Measurements from ENCODE around the gene PRSS2.
"Not testable (repeated sequence)": the region's sequence is repeated elsewhere in the genome, so short reads cannot be mapped to it uniquely, and the experiment has no call there.

The PRSS2 gene

GRCh38 chr7:142752376-142753225 is 18.2 kb upstream of the PRSS2 start:
- no peak for TF ChIP-seq CTCF (IDR thresholded peaks at IDR 0.05; ENCODE audit: control extremely low read depth, extremely low read depth, low read depth, missing control alignments)
- no peak for DNase-seq (ENCODE audit: extremely low spot score)
- ChIA-PET POLR2A (no interaction called here), CTCF (interaction anchor here (0.7 to 2.8 kb wide), 3 partner anchors 30 to 156 kb away, joined by 3 to 10 read pairs (median 3); no protein-coding TSS in a partner anchor)

- CTCF ChIA-PET = interaction anchor here (1.1 to 2.8 kb wide), 2 partner anchors 30 to 156 kb away, joined by 3 to 10 read pairs; no protein-coding TSS in a partner anchor
- no peak for TF ChIP-seq CTCF (IDR thresholded peaks at IDR 0.05; ENCODE audit: control extremely low read depth, extremely low read depth, low read depth, missing control alignments)
Observed at GRCh38 chr7:142753366-142753765, 17.4 kb upstream of the PRSS2 start.

GRCh38 chr7:142753925-142754491 is 16.8 kb upstream of the PRSS2 start:
- DNase-seq (ENCODE audit: extremely low spot score); POLR2A ChIA-PET: not testable (repeated sequence)
- CTCF ChIA-PET = interaction anchor here (2.8 kb wide), 1 partner anchor 29 kb away, joined by 10 read pairs; no protein-coding TSS in a partner anchor

More at GRCh38 chr7:142753366-142753765, 17.4 kb upstream of the PRSS2 start:
- POLR2A ChIA-PET = no interaction called here
- no peak for DNase-seq (ENCODE audit: extremely low spot score)

GRCh38 chr7:142754681-142755575 is 15.8 kb upstream of the PRSS2 start:
- CTCF ChIA-PET = interaction anchor here (2.8 kb wide), 1 partner anchor 28 kb away, joined by 10 read pairs; no protein-coding TSS in a partner anchor
- POLR2A ChIA-PET = no interaction called here
- no peak for DNase-seq (ENCODE audit: extremely low spot score)

GRCh38 chr7:142758312-142758711 is 12.5 kb upstream of the PRSS2 start:
- CTCF ChIA-PET = interaction anchor here (1.0 kb wide), 2 partner anchors 9 to 25 kb away, joined by 3 read pairs; partner anchors contain the start of gene PRSS1
- POLR2A ChIA-PET; DNase-seq (ENCODE audit: extremely low spot score): not testable (repeated sequence)

More at GRCh38 chr7:142754681-142755575, 15.8 kb upstream of the PRSS2 start:
- TF ChIP-seq CTCF (IDR thresholded peaks at IDR 0.05; ENCODE audit: control extremely low read depth, extremely low read depth, low read depth, missing control alignments) = no peak

DNA sequence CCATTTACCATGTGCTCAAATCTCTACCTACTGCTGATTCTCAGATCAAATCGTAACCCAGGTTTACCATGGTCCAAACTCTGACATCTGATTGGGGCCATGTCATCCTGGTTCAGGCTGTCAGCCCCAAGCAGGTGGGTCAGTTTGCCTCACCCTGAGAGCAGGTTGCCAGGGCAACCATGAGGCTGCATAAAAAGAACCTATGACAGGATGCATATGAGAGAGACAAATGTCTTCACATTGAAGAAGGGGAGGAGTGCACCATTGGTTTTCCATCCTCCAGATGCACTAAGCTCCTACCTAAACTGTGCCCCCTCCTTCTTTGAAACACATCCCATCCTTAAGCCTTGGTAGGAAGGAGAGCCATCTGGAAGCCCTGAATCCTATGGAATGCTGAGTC is 11.3 kb upstream of the PRSS2 start:
- CTCF ChIA-PET = interaction anchor here (1.0 kb wide), 1 partner anchor 24 kb away, joined by 3 read pairs; no protein-coding TSS in a partner anchor
- no peak for DNase-seq (ENCODE audit: extremely low spot score)
- POLR2A ChIA-PET = no interaction called here
- no peak for TF ChIP-seq CTCF (IDR thresholded peaks at IDR 0.05; ENCODE audit: control extremely low read depth, extremely low read depth, low read depth, missing control alignments)

DNA sequence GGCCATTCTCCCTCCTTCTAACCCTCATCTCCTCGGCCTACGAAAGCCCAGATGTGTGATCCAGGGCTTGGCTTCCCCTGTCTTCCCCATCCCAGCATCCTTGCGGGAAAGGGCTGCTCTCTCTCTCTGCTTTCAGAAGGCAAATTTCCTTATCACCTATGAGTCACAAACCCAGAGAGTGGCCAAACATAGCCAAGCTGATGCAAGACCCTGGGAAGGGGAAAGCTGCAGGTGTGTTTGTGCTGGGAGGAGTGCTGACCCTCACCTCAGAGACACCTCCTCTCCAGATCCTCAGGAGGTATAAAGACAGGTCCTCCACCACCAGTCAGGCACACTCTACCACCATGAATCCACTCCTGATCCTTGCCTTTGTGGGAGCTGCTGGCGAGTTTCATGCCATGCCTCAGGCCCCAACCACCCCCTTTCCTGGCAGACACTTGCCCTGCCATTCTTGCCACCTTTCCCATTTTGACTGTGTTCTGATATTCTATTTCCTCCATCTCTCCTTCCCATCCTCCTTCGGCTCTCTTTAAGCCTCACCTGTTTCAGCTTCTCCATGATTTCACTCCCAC is 10.6 kb upstream of the PRSS2 start:
- no peak for TF ChIP-seq CTCF (IDR thresholded peaks at IDR 0.05; ENCODE audit: control extremely low read depth, extremely low read depth, low read depth, missing control alignments)
- POLR2A ChIA-PET = no interaction called here
- CTCF ChIA-PET = interaction anchor here (1.2 to 2.1 kb wide), 4 partner anchors 10 to 39 kb away, joined by 3 to 7 read pairs (median 4); partner anchors contain the start of genes PRSS1 and PRSS2
- DNase-seq (ENCODE audit: extremely low spot score) = no peak

GRCh38 chr7:142761606-142762005 is 9.2 kb upstream of the PRSS2 start:
- POLR2A ChIA-PET; DNase-seq (ENCODE audit: extremely low spot score): not testable (repeated sequence)
- CTCF ChIA-PET = interaction anchor here (0.9 to 2.1 kb wide), 5 partner anchors 11 to 204 kb away, joined by 3 to 7 read pairs (median 4); partner anchors contain the start of gene PRSS1
